IMR-90 (cell line): ENCODE results near the gene SNX33. TPM values are rescaled to one million over a fixed set of nuclear protein-coding genes. Genes with fewer than 3 reads are reported as not detected.
A peak's percentile ranks its signal among the peaks of the same experiment; 100 is the strongest.

Source experiments
- ATAC-seq: fragments of 200-7000 bp; cut with Tn5 transposase; 2 replicates; pipeline ENCODE4 v1.9.1; 2020; ENCODE audit warnings: low read depth, mild to moderate bottlenecking, moderate library complexity
- BruUV-seq: library from RNA; stranded (reverse); fragments of 400-500 nt; replicated peaks from 2 replicates; lab custom pipeline; 2021; lab: Mats Ljungman, UMichigan
- CTCF ChIA-PET: fragments of 300-600 bp; formaldehyde crosslinking; extraction: SDS; loops from one replicate; lab custom pipeline; 2021; ENCODE audit warnings: antibody characterized with exemption; lab: Yijun Ruan, JAX
- POLR2A ChIA-PET: fragments of 300-600 bp; sonication (Branson Sonifier 250); formaldehyde crosslinking; loops from one replicate; lab custom pipeline; 2022; ENCODE audit warnings: antibody characterized with exemption; ENCODE audit not compliant: unreplicated experiment; lab: Charles Lee
- DNase-seq: peaks from one replicate; pipeline ENCODE4 v3.0.0; 2013
- H2AFZ ChIP-seq: replicated peaks from 2 replicates; pipeline ENCODE3; 2013; ENCODE audit warnings: low read length, mild to moderate bottlenecking; ENCODE audit not compliant: poor library complexity
- H2AK5ac ChIP-seq: 2 replicates; pipeline ENCODE4 v1.6.1; 2013; ENCODE audit warnings: low read depth, low read length, inconsistent platforms
- H2AK9ac ChIP-seq: replicated peaks from 2 replicates; pipeline ENCODE3; 2013; ENCODE audit warnings: mild to moderate bottlenecking, low read depth, low read length, moderate library complexity; ENCODE audit not compliant: poor library complexity
- H2BK120ac ChIP-seq: 2 replicates; pipeline ENCODE4 v1.6.1; 2013; ENCODE audit warnings: low read depth, low read length, inconsistent platforms
- H2BK15ac ChIP-seq: 3 replicates; pipeline ENCODE4 v1.6.1; 2013; ENCODE audit warnings: low read depth, low read length, inconsistent platforms
- H2BK20ac ChIP-seq: 2 replicates; pipeline ENCODE4 v1.6.1; 2013; ENCODE audit warnings: low read depth, mild to moderate bottlenecking, inconsistent platforms, low read length, moderate library complexity
- H2BK5ac ChIP-seq: 2 replicates; pipeline ENCODE4 v1.6.1; 2013; ENCODE audit warnings: mild to moderate bottlenecking, low read depth, low read length, inconsistent platforms; ENCODE audit not compliant: poor library complexity, severe bottlenecking
- H3K14ac ChIP-seq: replicated peaks from 2 replicates; pipeline ENCODE4 v1.6.1; 2013; ENCODE audit warnings: low read depth, low read length, inconsistent platforms
- H3K18ac ChIP-seq: 2 replicates; pipeline ENCODE4 v1.6.1; 2013; ENCODE audit warnings: low read depth, low read length, control low read depth
- H3K23ac ChIP-seq: 2 replicates; pipeline ENCODE4 v1.6.1; 2013; ENCODE audit warnings: low read depth, low read length, inconsistent platforms
- H3K27ac ChIP-seq: 2 replicates; pipeline ENCODE4 v1.5.1; 2013; ENCODE audit warnings: mild to moderate bottlenecking, control low read depth, low read length; ENCODE audit not compliant: insufficient read depth
- H3K27me3 ChIP-seq: 2 replicates; pipeline ENCODE4 v1.6.1; 2013; ENCODE audit warnings: low read length; ENCODE audit not compliant: control insufficient read depth, insufficient read depth
- H3K36me3 ChIP-seq: 2 replicates; pipeline ENCODE4 v1.6.1; 2013; ENCODE audit warnings: low read length, mixed read lengths; ENCODE audit not compliant: control insufficient read depth, insufficient read depth
- H3K4ac ChIP-seq: 2 replicates; pipeline ENCODE4 v1.6.1; 2013; ENCODE audit warnings: low read depth, low read length, inconsistent platforms
- H3K4me1 ChIP-seq: 2 replicates; pipeline ENCODE4 v1.6.1; 2013; ENCODE audit warnings: low read length, mixed read lengths; ENCODE audit not compliant: control insufficient read depth, insufficient read depth
- H3K4me2 ChIP-seq: 2 replicates; pipeline ENCODE4 v1.6.1; 2013; ENCODE audit warnings: low read depth, mild to moderate bottlenecking, control low read depth, low read length, moderate library complexity
- H3K4me3 ChIP-seq: 2 replicates; pipeline ENCODE4 v1.5.1; 2013; ENCODE audit warnings: low read depth, mild to moderate bottlenecking, control low read depth, low read length, moderate library complexity; ENCODE audit not compliant: insufficient read depth
- H3K56ac ChIP-seq: 2 replicates; pipeline ENCODE4 v1.6.1; 2013; ENCODE audit warnings: low read length, inconsistent platforms; ENCODE audit not compliant: insufficient read depth; ENCODE audit errors: extremely low read depth
- H3K79me1 ChIP-seq, 2 experiments: 2 replicates each; pipeline ENCODE4 v1.6.1; 2013; ENCODE audit warnings: low read length in 2 of 2, inconsistent platforms in 1 of 2, low read depth in 1 of 2
- H3K9ac ChIP-seq: 2 replicates; pipeline ENCODE4 v1.6.1; 2013; ENCODE audit warnings: low read depth, low read length, control low read depth
- H3K9me1 ChIP-seq: 2 replicates; pipeline ENCODE4 v1.6.1; 2013; ENCODE audit warnings: low read length, inconsistent platforms; ENCODE audit not compliant: insufficient read depth
- H3K9me3 ChIP-seq: 2 replicates; pipeline ENCODE4 v1.6.1; 2013; ENCODE audit warnings: low read length; ENCODE audit not compliant: control insufficient read depth, insufficient read depth
- H4K20me1 ChIP-seq: 2 replicates; pipeline ENCODE4 v1.6.1; 2013; ENCODE audit warnings: low read length, inconsistent platforms; ENCODE audit not compliant: insufficient read depth
- H4K5ac ChIP-seq: 2 replicates; pipeline ENCODE4 v1.6.1; 2013; ENCODE audit warnings: mild to moderate bottlenecking, low read depth, low read length, control low read depth
- H4K8ac ChIP-seq, 2 experiments: 2 replicates each; pipeline ENCODE4 v1.6.1; 2013; ENCODE audit warnings: low read depth in 2 of 2, low read length in 2 of 2, control low read depth in 1 of 2, inconsistent platforms in 1 of 2
- H4K91ac ChIP-seq: 2 replicates; pipeline ENCODE4 v1.6.1; 2013; ENCODE audit warnings: low read depth, low read length, inconsistent platforms; ENCODE audit not compliant: insufficient read depth
- BHLHE40 ChIP-seq: fragments of 150-350 bp; IDR thresholded peaks from 2 replicates; pipeline ENCODE4 v1.6.1; 2016; ENCODE audit warnings: mild to moderate bottlenecking, low read depth, low read length
- CEBPB ChIP-seq: IDR thresholded peaks from 2 replicates; pipeline ENCODE4 v1.6.1; 2012; ENCODE audit warnings: low read depth, low read length, improper control_type of control experiment
- CHD1 ChIP-seq: IDR thresholded peaks from 2 replicates; pipeline ENCODE4 v1.6.1; 2012; ENCODE audit warnings: low read depth, low read length, improper control_type of control experiment
- FOS ChIP-seq: fragments of 150-350 bp; IDR thresholded peaks from 2 replicates; pipeline ENCODE4 v1.6.1; 2016; ENCODE audit warnings: low read depth, low read length
- MAFK ChIP-seq: IDR thresholded peaks from 2 replicates; pipeline ENCODE4 v1.6.1; 2012; ENCODE audit warnings: low read depth, low read length, improper control_type of control experiment
- MAZ ChIP-seq: IDR thresholded peaks from 2 replicates; pipeline ENCODE4 v1.6.1; 2012; ENCODE audit warnings: low read depth, mild to moderate bottlenecking, low read length, improper control_type of control experiment, moderate library complexity, borderline replicate concordance
- MXI1 ChIP-seq: IDR thresholded peaks from 2 replicates; pipeline ENCODE4 v1.6.1; 2012; ENCODE audit warnings: low read depth, mild to moderate bottlenecking, low read length, moderate library complexity, borderline replicate concordance
- NFE2L2 ChIP-seq: fragments of 150-350 bp; IDR thresholded peaks from 2 replicates; pipeline ENCODE4 v1.6.1; 2016; ENCODE audit warnings: low read depth, mild to moderate bottlenecking, low read length
- POLR2A ChIP-seq: IDR thresholded peaks from 2 replicates; pipeline ENCODE4 v1.6.1; 2012; ENCODE audit warnings: mild to moderate bottlenecking, low read depth, low read length
- RAD21 ChIP-seq: IDR thresholded peaks from 2 replicates; pipeline ENCODE4 v1.6.1; 2012; ENCODE audit warnings: low read length, improper control_type of control experiment
- RCOR1 ChIP-seq: IDR thresholded peaks from 2 replicates; pipeline ENCODE4 v1.6.1; 2012; ENCODE audit warnings: mild to moderate bottlenecking, low read length, improper control_type of control experiment; ENCODE audit not compliant: insufficient replicate concordance
- RFX5 ChIP-seq: IDR thresholded peaks from 2 replicates; pipeline ENCODE4 v1.8.0; 2012; ENCODE audit warnings: low read depth, mild to moderate bottlenecking, low read length, moderate library complexity
- SMC3 ChIP-seq: fragments of 150-350 bp; IDR thresholded peaks from 2 replicates; pipeline ENCODE4 v1.6.1; 2016; ENCODE audit warnings: low read depth, mild to moderate bottlenecking, antibody characterized with exemption, low read length, moderate library complexity
- WGBS, 2 experiments: methylation state at CpG; one replicate each; pipeline versions ENCODE4 v1.1.5 to v1.1.7; 2013; ENCODE audit warnings: missing lambda C conversion rate in 2 of 2; ENCODE audit not compliant: insufficient read length in 1 of 2; ENCODE audit errors: extremely low coverage in 2 of 2; 5-methylcytosine and 5-hydroxymethylcytosine counted together
- dilution Hi-C: fragments of 300-500 bp; cut with HindIII; formaldehyde crosslinking; loops from one replicate; pipeline ENCODE4 v1.14.3; 2018; ENCODE audit warnings: low sequenced_read_pairs; ENCODE audit not compliant: unreplicated experiment
- in situ Hi-C: fragments of 300-500 bp; cut with MboI; formaldehyde crosslinking; loops from 3 replicates; pipeline ENCODE4 v1.14.3; 2019; ENCODE audit warnings: low sequenced_read_pairs, inconsistent platforms, mixed read lengths
- intact Hi-C: fragments of 100-400 bp; cut with micrococcal nuclease; formaldehyde crosslinking; loops from 2 replicates; pipeline ENCODE4 v1.10.0; 2022
- polyA plus RNA-seq, 3 experiments: library from polyadenylated mRNA; depleted of rRNA; stranded (reverse); fragments of >200 nt; gene quantifications; 2 replicates each; pipeline ENCODE4 v1.2.3, GENCODE V29; 2012; ENCODE audit warnings: low replicate concordance in 1 of 3
- total RNA-seq: library from RNA; depleted of rRNA; stranded (reverse); fragments of >200 nt; gene quantifications from 2 replicates; pipeline ENCODE4 v1.2.3, GENCODE V29; 2012
- TF ChIP-seq, protein P1 (sequence below): conservative IDR thresholded peaks from 2 replicates; pipeline ENCODE4 v1.5.1; 2012; ENCODE audit warnings: mild to moderate bottlenecking, low read depth, low read length, improper control_type of control experiment
- TF ChIP-seq, protein P2 (sequence below): fragments of 150-350 bp; IDR thresholded peaks from 2 replicates; pipeline ENCODE4 v1.6.1; 2017; ENCODE audit warnings: mild to moderate bottlenecking, antibody characterized with exemption, low read length, low read depth
- TF ChIP-seq, protein P3 (sequence below): fragments of 150-350 bp; IDR thresholded peaks from 2 replicates; pipeline ENCODE4 v1.6.1; 2016; ENCODE audit warnings: low read depth, mild to moderate bottlenecking, low read length, moderate library complexity, borderline replicate concordance

Gene SNX33
- total and polyA plus RNA-seq, 2 of the 4 experiments (the other 2 are of a cell fraction): 12.7 to 14.6 TPM

DNA sequence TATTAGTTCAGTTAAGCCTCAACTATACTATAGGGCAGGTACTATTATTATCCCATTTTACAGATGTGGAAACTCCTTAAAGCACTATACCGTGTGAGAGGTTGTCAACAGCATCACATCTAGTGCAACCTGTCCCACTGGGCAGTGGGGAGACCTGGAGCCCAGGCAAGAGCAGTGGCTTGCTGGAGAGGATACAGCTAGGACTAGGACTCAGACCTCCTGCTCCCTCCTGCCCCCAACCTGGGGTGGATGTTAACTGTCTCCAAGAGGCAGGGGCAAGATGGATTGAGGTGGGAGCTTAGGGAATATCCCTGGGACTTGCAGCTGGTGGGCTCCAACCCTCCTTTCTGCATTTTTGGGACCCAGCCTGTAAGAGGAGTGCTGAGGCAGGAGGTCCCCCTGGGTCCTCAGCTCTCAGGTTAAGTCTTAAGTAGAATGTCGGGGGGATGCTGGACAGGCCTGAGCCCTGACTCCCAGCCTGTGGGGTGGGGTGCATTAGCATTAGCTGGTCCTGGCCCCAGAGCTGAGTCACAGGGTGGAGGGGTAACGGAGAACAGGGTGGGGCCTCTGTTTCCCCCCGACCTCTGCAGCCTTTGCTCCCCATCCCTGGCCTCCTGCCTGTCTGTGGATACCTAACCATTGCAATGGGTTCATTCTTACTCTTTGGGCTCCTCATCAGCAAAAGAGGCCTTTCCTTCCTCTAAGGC is 6.6 kb downstream of the SNX33 start:
- H4K8ac ChIP-seq: no peak overlapping the region
- H3K23ac ChIP-seq: 0 out of 2 replicates have a peak overlapping the region, but pooled peaks have one; percentile 31
- H3K56ac ChIP-seq: no peak overlapping the region
- ATAC-seq: no peak
- H2AFZ ChIP-seq: no peak overlapping the region
- no peak overlapping the region for H2BK120ac ChIP-seq
- H3K79me1 ChIP-seq: peaks cover 19 to 98% of the 10 kb centered on the region in 2 experiments
- intact Hi-C loops (no loop called here), dilution Hi-C loops (no loop called here), in situ Hi-C loops (no loop called here)
- H3K4me3 ChIP-seq: no peak overlapping the region
- H3K27me3 ChIP-seq: no peaks in the 10 kb centered on the region
- peaks cover 89% of the 10 kb centered on the region for H4K20me1 ChIP-seq
- BruUV-seq: no TSS peak
- H3K36me3 ChIP-seq: peaks cover 70% of the 10 kb centered on the region
- peaks cover 38% of the 10 kb centered on the region for H3K4me1 ChIP-seq
- H2BK5ac ChIP-seq: no peak overlapping the region
- no peak overlapping the region for H3K4ac ChIP-seq
- peaks cover 45% of the 10 kb centered on the region for H3K9me1 ChIP-seq
- no peak for DNase-seq
- no peak overlapping the region for H3K9ac ChIP-seq
- H3K4me2 ChIP-seq: no peak overlapping the region
- H4K91ac ChIP-seq: no peak overlapping the region
- CTCF ChIA-PET: no interaction called here
- H3K27ac ChIP-seq: no peak overlapping the region
- H3K14ac ChIP-seq: no peak overlapping the region
- H4K5ac ChIP-seq: no peak overlapping the region
- H3K9me3 ChIP-seq: no peaks in the 10 kb centered on the region
- H2BK15ac ChIP-seq: no peak overlapping the region
- TF ChIP-seq CHD1 (no peak), POLR2A (no peak), RCOR1 (no peak), MXI1 (no peak), CEBPB (no peak), FOS (no peak), RAD21 (no peak), BHLHE40 (no peak), MAZ (no peak), NFE2L2 (no peak), MAFK (no peak), SMC3 (no peak), RFX5 (no peak)
- TF ChIP-seq, protein P1, sequence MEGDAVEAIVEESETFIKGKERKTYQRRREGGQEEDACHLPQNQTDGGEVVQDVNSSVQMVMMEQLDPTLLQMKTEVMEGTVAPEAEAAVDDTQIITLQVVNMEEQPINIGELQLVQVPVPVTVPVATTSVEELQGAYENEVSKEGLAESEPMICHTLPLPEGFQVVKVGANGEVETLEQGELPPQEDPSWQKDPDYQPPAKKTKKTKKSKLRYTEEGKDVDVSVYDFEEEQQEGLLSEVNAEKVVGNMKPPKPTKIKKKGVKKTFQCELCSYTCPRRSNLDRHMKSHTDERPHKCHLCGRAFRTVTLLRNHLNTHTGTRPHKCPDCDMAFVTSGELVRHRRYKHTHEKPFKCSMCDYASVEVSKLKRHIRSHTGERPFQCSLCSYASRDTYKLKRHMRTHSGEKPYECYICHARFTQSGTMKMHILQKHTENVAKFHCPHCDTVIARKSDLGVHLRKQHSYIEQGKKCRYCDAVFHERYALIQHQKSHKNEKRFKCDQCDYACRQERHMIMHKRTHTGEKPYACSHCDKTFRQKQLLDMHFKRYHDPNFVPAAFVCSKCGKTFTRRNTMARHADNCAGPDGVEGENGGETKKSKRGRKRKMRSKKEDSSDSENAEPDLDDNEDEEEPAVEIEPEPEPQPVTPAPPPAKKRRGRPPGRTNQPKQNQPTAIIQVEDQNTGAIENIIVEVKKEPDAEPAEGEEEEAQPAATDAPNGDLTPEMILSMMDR: no peak
- TF ChIP-seq, protein P2, sequence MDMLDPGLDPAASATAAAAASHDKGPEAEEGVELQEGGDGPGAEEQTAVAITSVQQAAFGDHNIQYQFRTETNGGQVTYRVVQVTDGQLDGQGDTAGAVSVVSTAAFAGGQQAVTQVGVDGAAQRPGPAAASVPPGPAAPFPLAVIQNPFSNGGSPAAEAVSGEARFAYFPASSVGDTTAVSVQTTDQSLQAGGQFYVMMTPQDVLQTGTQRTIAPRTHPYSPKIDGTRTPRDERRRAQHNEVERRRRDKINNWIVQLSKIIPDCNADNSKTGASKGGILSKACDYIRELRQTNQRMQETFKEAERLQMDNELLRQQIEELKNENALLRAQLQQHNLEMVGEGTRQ: no peak
- TF ChIP-seq, protein P3, sequence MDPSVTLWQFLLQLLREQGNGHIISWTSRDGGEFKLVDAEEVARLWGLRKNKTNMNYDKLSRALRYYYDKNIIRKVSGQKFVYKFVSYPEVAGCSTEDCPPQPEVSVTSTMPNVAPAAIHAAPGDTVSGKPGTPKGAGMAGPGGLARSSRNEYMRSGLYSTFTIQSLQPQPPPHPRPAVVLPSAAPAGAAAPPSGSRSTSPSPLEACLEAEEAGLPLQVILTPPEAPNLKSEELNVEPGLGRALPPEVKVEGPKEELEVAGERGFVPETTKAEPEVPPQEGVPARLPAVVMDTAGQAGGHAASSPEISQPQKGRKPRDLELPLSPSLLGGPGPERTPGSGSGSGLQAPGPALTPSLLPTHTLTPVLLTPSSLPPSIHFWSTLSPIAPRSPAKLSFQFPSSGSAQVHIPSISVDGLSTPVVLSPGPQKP: no peak
- H3K18ac ChIP-seq: no peak overlapping the region
- WGBS, 2 experiments: no CpG with 5 or more reads among the region's 4 CpGs
- POLR2A ChIA-PET: no interaction called here
- H2AK5ac ChIP-seq: no peak overlapping the region
- H2BK20ac ChIP-seq: no peak overlapping the region
- H2AK9ac ChIP-seq: peak overlapping the region; percentile 62
